Mucosa of descending colon (tissue), 3 donors: ENCODE results near the gene IREB2. TPM values are rescaled to one million over a fixed set of nuclear protein-coding genes. Genes with fewer than 3 reads are reported as not detected.
A peak's percentile ranks its signal among the peaks of the same experiment; 100 is the strongest.
"Not testable (repeated sequence)": the region's sequence is repeated elsewhere in the genome, so short reads cannot be mapped to it uniquely, and the experiment has no call there.

ENCODE experiments used
- ATAC-seq: fragments of 200-7000 bp; cut with Tn5 transposase; one replicate; pipeline ENCODE4 v1.9.1; 2020; ENCODE audit warnings: mild to moderate bottlenecking, moderate library complexity
- DNase-seq, 3 donors: peaks; one replicate each; pipeline ENCODE4 v3.0.0-alpha.2; 2020
- H3K36me3 ChIP-seq: fragments of 200-600 bp; one replicate; pipeline ENCODE4 v1.8.0; 2021; ENCODE audit warnings: low read depth, mild to moderate bottlenecking
- H3K4me1 ChIP-seq: fragments of 200-600 bp; one replicate; pipeline ENCODE4 v1.8.0; 2021; ENCODE audit warnings: low read depth, mild to moderate bottlenecking
- H3K4me3 ChIP-seq: fragments of 200-600 bp; one replicate; pipeline ENCODE4 v1.8.0; 2021; ENCODE audit warnings: mild to moderate bottlenecking
- H3K9me3 ChIP-seq: fragments of 200-600 bp; one replicate; pipeline ENCODE4 v1.8.0; 2021; ENCODE audit warnings: mild to moderate bottlenecking
- intact Hi-C, 2 donors: fragments of 100-400 bp; cut with DNase I in 1 of 2; cut with micrococcal nuclease in 1 of 2; formaldehyde crosslinking; loops; one replicate each; pipeline versions ENCODE4 v1.11.0 to v1.11.1; 2022; cut with DNase I, micrococcal nuclease
- total RNA-seq, 3 donors: library from RNA; stranded (reverse); fragmentation: NEBNext Ultra II Directional in 2 of 3; extraction: Animal tissue kit (Norgen Biotek cat#: 25700) in 2 of 3; gene quantifications; one replicate each; pipeline versions ENCODE4 v1.2.1 to v1.2.4, GENCODE V29; 2021 to 2023
- TF ChIP-seq, protein P1 (sequence below): fragments of 200-600 bp; IDR thresholded peaks from one replicate; pipeline ENCODE4 v1.8.0; 2022; ENCODE audit warnings: antibody characterized with exemption, mild to moderate bottlenecking
- donor health status: DM: no; HTN: no; CAD: no; lungs with moderate emphysema.
- donor health status: DM: no; HTN: no; CAD: no.
- donor health status: DM: no; HTN: yes; CAD: no.

IREB2 gene
- total RNA-seq, 3 donors from 2014 or later, result 51.7 to 62.7 (median 62.0) TPM

DNA sequence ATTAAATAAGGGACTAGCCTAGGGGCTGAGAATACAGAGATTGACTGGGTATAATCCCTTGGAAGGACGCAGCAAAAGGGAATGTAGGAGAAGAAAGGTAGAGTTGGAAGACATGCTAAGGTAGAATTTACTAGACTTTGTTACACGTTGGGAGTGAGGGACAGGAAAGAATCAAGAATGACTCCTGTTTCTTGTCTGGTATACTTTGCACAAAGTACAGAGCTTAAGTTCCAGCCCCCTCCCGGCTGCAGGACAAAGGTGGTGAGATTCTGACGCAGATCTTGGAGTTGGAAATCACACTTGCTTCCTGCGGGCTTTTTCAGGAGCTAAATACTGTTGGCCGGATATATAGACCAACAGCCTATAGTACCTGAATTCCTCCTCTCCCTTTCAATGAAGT, 70.3 kb downstream of the IREB2 start:
- H3K4me1 ChIP-seq, result peaks cover 8% of the 10 kb centered on the region
- peak; percentile 6 for ATAC-seq
- intact Hi-C loops, result no loop called here
- H3K9me3 ChIP-seq, result no peaks in the 10 kb centered on the region
- H3K4me3 ChIP-seq, result no peak overlapping the region
- peak in 1 of 3 donors; percentile 37 for DNase-seq
- TF ChIP-seq, protein P1, sequence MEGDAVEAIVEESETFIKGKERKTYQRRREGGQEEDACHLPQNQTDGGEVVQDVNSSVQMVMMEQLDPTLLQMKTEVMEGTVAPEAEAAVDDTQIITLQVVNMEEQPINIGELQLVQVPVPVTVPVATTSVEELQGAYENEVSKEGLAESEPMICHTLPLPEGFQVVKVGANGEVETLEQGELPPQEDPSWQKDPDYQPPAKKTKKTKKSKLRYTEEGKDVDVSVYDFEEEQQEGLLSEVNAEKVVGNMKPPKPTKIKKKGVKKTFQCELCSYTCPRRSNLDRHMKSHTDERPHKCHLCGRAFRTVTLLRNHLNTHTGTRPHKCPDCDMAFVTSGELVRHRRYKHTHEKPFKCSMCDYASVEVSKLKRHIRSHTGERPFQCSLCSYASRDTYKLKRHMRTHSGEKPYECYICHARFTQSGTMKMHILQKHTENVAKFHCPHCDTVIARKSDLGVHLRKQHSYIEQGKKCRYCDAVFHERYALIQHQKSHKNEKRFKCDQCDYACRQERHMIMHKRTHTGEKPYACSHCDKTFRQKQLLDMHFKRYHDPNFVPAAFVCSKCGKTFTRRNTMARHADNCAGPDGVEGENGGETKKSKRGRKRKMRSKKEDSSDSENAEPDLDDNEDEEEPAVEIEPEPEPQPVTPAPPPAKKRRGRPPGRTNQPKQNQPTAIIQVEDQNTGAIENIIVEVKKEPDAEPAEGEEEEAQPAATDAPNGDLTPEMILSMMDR, result no peak
- peaks cover 3% of the 10 kb centered on the region for H3K36me3 ChIP-seq

- Histone ChIP-seq H3K4me1 (peaks cover 8% of the 10 kb centered on the region), H3K36me3 (peaks cover 3% of the 10 kb centered on the region), H3K9me3 (no peaks in the 10 kb centered on the region), H3K4me3 (no peak overlapping the region)
- DNase-seq (no peak), ATAC-seq (no peak)
- TF ChIP-seq, protein P1, result no peak
- intact Hi-C loops, result no loop called here
Observed at GRCh38 chr15:78509726-78510312, 71.8 kb downstream of the IREB2 start.

DNA sequence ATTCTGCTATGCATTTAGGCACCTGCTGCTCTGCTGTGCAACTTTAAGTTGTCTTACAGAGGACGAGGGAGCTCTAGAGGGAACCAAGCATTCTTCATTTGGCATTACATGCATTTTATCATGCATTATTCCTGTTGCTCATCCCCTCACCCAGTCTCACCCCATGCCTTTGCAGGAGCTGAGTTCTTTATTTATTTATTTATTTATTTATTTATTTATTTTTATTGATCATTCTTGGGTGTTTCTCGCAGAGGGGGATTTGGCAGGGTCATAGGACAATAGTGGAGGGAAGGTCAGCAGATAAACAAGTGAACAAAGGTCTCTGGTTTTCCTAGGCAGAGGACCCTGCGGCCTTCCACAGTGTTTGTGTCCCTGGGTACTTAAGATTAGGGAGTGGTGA, 82.0 kb downstream of the IREB2 start:
- H3K36me3 ChIP-seq, H3K4me3 ChIP-seq, H3K9me3 ChIP-seq, intact Hi-C loops, ATAC-seq, H3K4me1 ChIP-seq, DNase-seq: not testable (repeated sequence)

DNA sequence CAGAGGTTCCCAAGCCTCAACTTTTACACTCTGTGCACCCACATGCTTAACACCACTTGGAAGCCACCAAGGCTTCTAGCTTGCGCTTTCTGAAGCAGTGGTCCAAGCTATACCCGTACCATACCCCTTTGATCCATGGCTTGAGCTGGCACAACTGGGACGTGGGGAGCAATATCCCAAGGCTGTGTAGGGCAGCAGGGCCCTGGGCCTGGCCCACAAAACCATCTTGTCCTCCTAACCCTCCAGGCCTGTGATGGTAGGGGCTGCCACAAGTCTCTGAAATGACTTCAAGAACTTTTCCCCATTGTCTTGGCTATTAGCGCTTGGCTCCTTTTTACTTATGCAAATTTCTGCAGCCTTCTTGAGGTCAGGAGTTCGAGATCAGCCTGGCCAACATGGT, 86.2 kb downstream of the IREB2 start:
- Histone ChIP-seq H3K36me3 (no peaks in the 10 kb centered on the region), H3K4me3 (no peak overlapping the region), H3K9me3 (no peaks in the 10 kb centered on the region), H3K4me1 (no peaks in the 10 kb centered on the region)
- no peak for DNase-seq
- TF ChIP-seq, protein P1, result no peak
- no peak for ATAC-seq
- intact Hi-C loops, result no loop called here

GRCh38 chr15:78527325-78527724, 89.3 kb downstream of the IREB2 start:
- Histone ChIP-seq H3K4me1 (no peaks in the 10 kb centered on the region), H3K9me3 (no peaks in the 10 kb centered on the region), H3K36me3 (no peaks in the 10 kb centered on the region), H3K4me3 (no peak overlapping the region)
- intact Hi-C loops, result no loop called here
- ATAC-seq (no peak), DNase-seq (no peak)
- TF ChIP-seq, protein P1, result no peak

GRCh38 chr15:78533331-78533730, 95.3 kb downstream of the IREB2 start:
- DNase-seq (no peak), ATAC-seq (no peak)
- TF ChIP-seq, protein P1, result no peak
- Histone ChIP-seq H3K9me3 (no peaks in the 10 kb centered on the region), H3K36me3 (no peaks in the 10 kb centered on the region), H3K4me1 (no peaks in the 10 kb centered on the region), H3K4me3 (no peak overlapping the region)
- intact Hi-C loops, result no loop called here
